OCI-LY7 (cell line): ENCODE results near the gene NUDT13.

Experiments
- CTCF ChIP-seq: fragments of 200-600 bp; sonication (generic); conservative IDR thresholded peaks from 2 replicates; pipeline ENCODE4 v1.5.1; 2014; ENCODE audit warnings: mild to moderate bottlenecking, antibody characterized with exemption, low read length, moderate library complexity, mixed read lengths
- EZH2phosphoT487 ChIP-seq: fragments of 200-600 bp; sonication (generic); IDR thresholded peaks from 2 replicates; pipeline ENCODE4 v1.6.1; 2018; ENCODE audit warnings: low read depth, borderline replicate concordance, mild to moderate bottlenecking, mixed run types, antibody characterized with exemption, low read length, moderate library complexity, mixed read lengths

DNA sequence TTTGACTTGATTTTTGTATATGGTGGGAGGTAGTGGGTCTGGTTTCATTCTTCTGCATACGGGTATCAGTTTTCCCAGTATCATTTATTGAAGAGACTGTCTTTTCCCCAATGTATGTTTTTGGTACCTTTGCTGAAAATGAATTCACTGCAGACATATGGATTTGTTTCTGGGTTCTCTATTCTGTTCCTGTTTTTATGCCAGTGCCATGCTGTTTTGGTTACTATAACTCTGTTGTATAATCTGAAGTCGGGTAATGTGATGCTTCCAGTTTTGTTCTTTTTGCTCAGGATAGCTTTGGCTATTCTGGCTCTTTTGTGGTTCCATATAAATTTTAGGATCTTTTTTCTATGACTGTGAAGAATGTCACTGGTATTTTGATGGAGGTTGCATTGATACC lies 56.7 kb downstream of the NUDT13 start:
- TF ChIP-seq CTCF: no peak
- TF ChIP-seq EZH2phosphoT487: no peak
